ENCODE measurements around the gene CCL23. TPM values are rescaled to one million over a fixed set of nuclear protein-coding genes. Genes with fewer than 3 reads are reported as not detected.

CCL23 gene
- total and polyA plus RNA-seq, 9 of the 15 experiments (the other 6 are each of a cell fraction or from before 2014, with no cell fraction given) = not detected

DNA sequence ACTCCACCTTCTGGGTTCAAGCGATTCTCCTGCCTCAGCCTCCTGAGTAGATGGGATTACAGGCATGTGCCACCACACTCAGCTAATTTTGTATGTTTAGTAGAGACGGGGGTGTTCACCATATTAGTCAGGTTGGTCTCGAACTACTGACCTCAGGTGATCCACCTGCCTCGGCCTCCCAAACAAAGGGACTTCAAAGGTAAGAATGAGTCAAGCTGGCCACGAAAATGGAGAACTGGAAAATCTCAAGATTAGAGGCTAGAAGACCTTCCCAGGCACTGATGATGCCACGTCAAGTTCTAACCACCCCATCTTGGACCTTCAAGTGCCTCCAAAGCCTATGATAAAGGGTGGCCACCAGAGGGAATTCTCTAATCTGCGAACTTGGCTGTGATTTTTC, 15.1 kb downstream of the CCL23 start (continued):
- TF ChIP-seq, protein P1, sequence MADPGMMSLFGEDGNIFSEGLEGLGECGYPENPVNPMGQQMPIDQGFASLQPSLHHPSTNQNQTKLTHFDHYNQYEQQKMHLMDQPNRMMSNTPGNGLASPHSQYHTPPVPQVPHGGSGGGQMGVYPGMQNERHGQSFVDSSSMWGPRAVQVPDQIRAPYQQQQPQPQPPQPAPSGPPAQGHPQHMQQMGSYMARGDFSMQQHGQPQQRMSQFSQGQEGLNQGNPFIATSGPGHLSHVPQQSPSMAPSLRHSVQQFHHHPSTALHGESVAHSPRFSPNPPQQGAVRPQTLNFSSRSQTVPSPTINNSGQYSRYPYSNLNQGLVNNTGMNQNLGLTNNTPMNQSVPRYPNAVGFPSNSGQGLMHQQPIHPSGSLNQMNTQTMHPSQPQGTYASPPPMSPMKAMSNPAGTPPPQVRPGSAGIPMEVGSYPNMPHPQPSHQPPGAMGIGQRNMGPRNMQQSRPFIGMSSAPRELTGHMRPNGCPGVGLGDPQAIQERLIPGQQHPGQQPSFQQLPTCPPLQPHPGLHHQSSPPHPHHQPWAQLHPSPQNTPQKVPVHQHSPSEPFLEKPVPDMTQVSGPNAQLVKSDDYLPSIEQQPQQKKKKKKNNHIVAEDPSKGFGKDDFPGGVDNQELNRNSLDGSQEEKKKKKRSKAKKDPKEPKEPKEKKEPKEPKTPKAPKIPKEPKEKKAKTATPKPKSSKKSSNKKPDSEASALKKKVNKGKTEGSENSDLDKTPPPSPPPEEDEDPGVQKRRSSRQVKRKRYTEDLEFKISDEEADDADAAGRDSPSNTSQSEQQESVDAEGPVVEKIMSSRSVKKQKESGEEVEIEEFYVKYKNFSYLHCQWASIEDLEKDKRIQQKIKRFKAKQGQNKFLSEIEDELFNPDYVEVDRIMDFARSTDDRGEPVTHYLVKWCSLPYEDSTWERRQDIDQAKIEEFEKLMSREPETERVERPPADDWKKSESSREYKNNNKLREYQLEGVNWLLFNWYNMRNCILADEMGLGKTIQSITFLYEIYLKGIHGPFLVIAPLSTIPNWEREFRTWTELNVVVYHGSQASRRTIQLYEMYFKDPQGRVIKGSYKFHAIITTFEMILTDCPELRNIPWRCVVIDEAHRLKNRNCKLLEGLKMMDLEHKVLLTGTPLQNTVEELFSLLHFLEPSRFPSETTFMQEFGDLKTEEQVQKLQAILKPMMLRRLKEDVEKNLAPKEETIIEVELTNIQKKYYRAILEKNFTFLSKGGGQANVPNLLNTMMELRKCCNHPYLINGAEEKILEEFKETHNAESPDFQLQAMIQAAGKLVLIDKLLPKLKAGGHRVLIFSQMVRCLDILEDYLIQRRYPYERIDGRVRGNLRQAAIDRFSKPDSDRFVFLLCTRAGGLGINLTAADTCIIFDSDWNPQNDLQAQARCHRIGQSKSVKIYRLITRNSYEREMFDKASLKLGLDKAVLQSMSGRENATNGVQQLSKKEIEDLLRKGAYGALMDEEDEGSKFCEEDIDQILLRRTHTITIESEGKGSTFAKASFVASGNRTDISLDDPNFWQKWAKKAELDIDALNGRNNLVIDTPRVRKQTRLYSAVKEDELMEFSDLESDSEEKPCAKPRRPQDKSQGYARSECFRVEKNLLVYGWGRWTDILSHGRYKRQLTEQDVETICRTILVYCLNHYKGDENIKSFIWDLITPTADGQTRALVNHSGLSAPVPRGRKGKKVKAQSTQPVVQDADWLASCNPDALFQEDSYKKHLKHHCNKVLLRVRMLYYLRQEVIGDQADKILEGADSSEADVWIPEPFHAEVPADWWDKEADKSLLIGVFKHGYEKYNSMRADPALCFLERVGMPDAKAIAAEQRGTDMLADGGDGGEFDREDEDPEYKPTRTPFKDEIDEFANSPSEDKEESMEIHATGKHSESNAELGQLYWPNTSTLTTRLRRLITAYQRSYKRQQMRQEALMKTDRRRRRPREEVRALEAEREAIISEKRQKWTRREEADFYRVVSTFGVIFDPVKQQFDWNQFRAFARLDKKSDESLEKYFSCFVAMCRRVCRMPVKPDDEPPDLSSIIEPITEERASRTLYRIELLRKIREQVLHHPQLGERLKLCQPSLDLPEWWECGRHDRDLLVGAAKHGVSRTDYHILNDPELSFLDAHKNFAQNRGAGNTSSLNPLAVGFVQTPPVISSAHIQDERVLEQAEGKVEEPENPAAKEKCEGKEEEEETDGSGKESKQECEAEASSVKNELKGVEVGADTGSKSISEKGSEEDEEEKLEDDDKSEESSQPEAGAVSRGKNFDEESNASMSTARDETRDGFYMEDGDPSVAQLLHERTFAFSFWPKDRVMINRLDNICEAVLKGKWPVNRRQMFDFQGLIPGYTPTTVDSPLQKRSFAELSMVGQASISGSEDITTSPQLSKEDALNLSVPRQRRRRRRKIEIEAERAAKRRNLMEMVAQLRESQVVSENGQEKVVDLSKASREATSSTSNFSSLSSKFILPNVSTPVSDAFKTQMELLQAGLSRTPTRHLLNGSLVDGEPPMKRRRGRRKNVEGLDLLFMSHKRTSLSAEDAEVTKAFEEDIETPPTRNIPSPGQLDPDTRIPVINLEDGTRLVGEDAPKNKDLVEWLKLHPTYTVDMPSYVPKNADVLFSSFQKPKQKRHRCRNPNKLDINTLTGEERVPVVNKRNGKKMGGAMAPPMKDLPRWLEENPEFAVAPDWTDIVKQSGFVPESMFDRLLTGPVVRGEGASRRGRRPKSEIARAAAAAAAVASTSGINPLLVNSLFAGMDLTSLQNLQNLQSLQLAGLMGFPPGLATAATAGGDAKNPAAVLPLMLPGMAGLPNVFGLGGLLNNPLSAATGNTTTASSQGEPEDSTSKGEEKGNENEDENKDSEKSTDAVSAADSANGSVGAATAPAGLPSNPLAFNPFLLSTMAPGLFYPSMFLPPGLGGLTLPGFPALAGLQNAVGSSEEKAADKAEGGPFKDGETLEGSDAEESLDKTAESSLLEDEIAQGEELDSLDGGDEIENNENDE (IDR thresholded peaks at IDR 0.05; ENCODE audit: low read depth, low read length) = no peak
